HG02678 (cell line): Measurements from ENCODE around the gene WNT3.
"Not testable (repeated sequence)": the region's sequence is repeated elsewhere in the genome, so short reads cannot be mapped to it uniquely, and the experiment has no call there.

Experiments
- ATAC-seq: cut with Tn5 transposase; IDR thresholded peaks from one replicate; pipeline ENCODE4 v1.9.1; 2021; ENCODE audit warnings: mild to moderate bottlenecking, moderate library complexity; ENCODE audit not compliant: unreplicated experiment

The WNT3 gene, protein sequence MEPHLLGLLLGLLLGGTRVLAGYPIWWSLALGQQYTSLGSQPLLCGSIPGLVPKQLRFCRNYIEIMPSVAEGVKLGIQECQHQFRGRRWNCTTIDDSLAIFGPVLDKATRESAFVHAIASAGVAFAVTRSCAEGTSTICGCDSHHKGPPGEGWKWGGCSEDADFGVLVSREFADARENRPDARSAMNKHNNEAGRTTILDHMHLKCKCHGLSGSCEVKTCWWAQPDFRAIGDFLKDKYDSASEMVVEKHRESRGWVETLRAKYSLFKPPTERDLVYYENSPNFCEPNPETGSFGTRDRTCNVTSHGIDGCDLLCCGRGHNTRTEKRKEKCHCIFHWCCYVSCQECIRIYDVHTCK

GRCh38 chr17:46818316-46818928 is at the start of gene WNT3:
Gene WNT3 (minus strand): TSS chr17:46818692. CDS start chr17:46818597, 95 bp downstream.
- no peak for ATAC-seq

GRCh38 chr17:46866747-46867146 is 48.3 kb upstream of the WNT3 start:
- ATAC-seq = no peak

DNA sequence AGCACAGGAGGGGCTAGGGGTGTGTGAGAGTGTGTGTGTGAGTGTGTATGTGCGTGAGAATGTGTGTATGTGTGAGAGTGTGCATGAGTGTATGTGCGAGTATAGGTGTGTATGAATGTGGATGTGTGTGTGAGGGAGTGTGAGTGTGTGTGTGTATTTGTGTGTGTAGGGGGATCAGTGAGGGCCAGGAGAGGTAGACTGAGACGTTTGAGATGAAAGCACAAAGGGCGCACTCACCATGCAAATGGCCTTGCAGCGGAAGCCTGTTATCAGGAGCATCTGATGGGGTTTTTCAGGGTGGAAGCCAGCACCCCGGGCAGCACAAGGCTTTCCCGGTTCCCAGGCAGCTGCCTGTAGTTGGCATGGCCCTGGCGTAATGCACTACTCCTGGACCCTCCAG is 47.8 kb upstream of the WNT3 start:
- no peak for ATAC-seq

GRCh38 chr17:46865100-46865499 is 46.6 kb upstream of the WNT3 start:
- ATAC-seq = no peak

- no peak for ATAC-seq
Measured at GRCh38 chr17:46863383-46864121, 45.1 kb upstream of the WNT3 start.

DNA sequence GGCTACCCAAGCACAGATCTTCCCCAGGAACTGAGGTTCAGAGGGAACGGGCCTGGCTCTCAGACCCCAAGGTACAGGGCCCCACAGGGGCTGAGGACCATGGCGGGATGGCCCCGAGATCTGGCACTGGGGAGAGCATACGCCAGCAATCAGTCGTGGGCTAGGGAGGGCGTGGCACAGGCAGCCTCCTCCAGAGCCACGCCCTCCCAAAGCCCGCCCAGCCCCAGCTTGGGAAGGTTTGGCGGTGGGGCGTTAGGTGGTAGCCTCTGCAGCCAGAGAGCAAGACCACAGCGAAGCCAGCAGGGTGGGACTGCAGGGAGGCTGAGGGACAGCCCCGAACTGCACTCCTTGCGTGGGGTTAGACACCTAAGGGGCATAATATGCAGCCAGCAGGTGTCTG is 44.5 kb upstream of the WNT3 start:
- no peak for ATAC-seq

GRCh38 chr17:46859996-46860395 is 41.5 kb upstream of the WNT3 start:
- ATAC-seq = no peak

DNA sequence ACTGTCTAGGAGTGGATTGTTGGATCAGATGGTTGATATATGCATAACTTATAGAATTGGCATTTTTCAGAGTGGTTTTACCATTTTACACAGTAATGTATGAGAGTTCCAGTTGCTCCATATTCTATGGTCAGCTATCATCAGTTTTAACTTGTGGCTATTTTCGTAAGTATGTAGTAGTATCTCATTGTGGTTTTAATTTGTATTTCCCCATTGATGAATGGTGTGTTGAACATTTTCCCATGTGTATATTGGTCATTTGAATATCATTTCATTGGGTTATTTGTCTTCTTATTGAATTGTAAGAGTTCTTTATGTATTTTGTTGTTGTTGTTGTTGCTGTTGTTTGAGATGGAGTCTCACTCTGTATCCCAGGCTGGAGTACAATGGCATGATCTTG is 39.1 kb upstream of the WNT3 start:
- no peak for ATAC-seq

DNA sequence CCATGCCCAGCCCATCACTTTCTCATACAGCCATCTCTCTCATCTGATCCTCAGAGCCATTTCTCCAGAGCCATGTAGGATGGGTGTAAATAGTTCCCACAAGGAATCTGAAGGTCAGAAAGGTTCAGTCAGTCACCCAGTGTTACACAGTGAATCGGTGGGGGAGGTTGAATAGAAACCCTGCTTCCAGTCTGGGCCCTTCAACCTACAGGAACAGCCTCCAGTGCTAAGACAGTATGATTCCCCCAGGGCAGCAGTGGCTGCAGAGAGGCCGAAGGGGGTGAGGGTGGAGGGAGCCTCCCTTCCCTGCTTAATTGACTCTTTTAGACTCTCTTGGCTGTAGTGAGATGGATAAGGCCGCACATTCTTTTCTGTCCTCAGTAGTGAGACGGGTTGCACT is 36.5 kb upstream of the WNT3 start:
- no peak for ATAC-seq

DNA sequence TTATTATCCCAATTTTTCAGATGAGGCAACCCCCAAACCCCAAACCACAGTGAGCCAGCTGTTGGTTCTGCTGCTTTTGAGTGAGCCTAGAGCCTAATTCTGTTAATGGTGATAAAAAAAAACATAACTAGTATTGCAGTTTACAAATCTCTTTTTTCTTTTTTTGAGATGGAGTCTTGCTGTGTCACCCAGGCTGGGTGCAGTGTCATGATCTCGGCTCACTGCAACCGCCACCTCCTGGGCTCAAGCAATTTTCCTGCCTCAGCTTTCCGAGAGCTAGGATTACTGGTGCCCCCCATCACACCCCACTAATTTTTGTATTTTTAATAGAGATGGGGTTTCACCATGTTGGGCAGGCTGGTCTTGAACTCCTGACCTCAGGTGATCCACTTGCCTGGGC is 36.0 kb upstream of the WNT3 start:
- ATAC-seq = no peak

GRCh38 chr17:46853896-46854444 is 35.5 kb upstream of the WNT3 start:
- no peak for ATAC-seq

- no peak for ATAC-seq
Measured at GRCh38 chr17:46851029-46851741, 32.7 kb upstream of the WNT3 start, which contains the start of gene WNT9B. Gene WNT9B (plus strand): TSS chr17:46851583. CDS start chr17:46851639, 56 bp downstream.

DNA sequence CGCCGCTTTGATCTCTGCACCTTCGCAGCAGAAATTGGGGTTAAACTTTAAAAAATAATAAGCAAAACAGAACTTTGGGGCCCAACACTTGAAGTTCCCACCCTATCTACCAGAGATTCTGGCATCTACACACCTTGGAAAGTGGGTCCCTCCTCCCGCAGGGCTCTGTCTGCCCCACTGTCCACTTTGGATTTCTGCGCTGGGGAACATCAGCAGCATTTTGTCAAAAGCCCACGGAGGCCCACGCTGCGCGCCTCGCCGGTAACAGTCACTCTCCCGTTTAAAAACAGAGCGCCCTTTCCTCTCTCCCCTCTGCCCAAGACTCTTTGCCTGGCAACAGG is 32.2 kb upstream of the WNT3 start:
- no peak for ATAC-seq

DNA sequence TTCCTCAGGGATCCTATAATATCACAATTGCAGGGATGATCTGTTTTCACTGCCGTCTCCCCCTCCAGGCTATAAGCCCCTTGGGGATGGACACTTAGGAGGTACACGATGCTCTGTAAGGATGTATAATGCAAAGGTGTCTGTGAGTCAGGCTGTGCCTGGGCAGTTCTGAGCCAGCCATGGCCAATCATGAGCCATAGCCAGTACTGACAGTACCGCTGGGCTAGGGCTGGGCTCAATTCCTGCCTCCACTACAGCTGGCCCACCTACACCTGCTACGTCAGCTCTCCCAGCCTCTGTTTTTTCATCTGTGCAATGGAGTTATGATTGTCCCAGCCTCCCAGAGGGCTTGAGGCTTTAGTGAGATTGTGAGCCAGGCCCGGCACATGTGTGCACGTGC is 30.0 kb upstream of the WNT3 start:
- no peak for ATAC-seq

- ATAC-seq = no peak
Measured at GRCh38 chr17:46847204-46848191, 29.0 kb upstream of the WNT3 start.

DNA sequence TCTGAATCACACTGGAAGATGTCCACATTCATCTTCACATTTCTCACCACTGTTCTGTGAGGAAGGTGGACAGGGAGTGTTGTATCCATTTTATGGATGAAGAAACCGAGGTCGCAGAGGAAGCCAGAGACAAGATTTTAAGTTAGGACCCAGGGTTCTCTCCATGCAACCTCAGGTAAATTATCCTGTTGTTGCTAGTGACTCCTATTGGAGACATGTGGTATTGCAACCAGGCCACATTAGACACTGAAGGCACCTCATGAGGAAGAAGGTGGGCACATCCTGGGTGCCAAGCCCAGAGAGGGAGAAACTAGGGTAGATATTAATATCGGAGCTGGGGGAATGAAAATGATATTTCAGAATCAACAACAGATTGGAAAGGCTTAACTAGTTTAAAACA is 24.3 kb upstream of the WNT3 start:
- ATAC-seq = no peak

- ATAC-seq = no peak
Measured at GRCh38 chr17:46841561-46842379, 23.3 kb upstream of the WNT3 start.

DNA sequence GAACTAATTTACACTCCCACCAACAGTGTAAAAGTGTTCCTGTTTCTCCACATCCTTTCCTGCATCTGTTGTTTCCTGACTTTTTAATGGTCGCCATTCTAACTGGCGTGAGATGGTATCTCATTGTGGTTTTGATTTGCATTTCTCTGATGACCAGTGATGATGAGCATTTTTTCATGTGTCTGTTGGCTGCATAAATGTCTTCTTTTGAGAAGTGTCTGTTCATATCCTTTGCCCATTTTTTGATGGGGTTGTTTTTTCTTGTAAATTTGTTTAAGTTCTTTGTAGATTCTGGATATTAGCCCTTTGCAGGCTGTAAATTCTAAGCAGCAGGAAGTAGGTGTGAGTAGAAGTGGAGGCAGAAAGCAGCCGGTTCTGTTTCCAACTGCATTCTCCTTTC is 22.1 kb upstream of the WNT3 start:
- ATAC-seq = not testable (repeated sequence)

DNA sequence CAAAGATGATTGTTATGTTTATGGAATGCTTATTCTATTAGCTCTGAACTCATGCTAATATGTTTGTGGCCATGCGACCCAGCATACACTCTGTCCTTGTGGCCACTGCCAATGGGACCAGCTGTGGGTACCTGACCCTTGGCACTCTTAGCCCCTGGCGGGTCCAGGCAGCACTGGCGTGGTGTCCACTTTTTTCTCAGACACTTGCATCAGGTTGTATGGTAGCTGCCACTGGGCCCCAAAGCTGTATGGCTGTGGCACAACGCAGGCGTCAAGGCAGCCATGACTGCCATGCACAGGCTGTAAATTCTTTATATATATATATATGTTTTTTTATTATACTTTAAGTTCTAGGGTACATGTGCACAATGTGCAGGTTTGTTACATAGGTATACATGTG is 20.7 kb upstream of the WNT3 start:
- ATAC-seq = no peak
